HUDEP-2 (cell line): Measurements from ENCODE around the gene DDIAS.
"Not testable (repeated sequence)": the region's sequence is repeated elsewhere in the genome, so short reads cannot be mapped to it uniquely, and the experiment has no call there.

ENCODE experiments used
- DNase-seq, 76 experiments: peaks; one replicate each; lab custom pipeline; 2025; ENCODE audit not compliant: unreplicated experiment in 76 of 76; lab: John Stamatoyannopoulos, UW

DDIAS gene

GRCh38 chr11:82889133-82890001 lies 12.2 kb upstream of the DDIAS start:
- no peak for DNase-seq

DNA sequence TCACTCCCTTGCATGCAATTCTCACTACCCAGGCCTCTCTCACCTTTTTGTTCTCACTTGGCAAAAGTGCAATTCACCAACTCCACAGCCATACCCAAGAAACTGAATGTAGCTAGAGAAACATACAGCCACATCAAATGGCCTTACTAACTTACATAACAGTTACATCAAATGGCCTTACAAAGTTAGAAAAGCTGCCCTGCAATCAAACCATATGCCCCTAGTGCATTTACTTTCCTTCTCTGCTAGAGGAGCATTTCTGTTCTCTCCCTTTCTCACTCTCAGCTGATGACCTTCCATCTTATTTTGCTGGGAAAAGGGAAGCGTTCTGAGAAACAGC lies 11.6 kb upstream of the DDIAS start:
- DNase-seq: no peak

- no peak for DNase-seq
Observed at GRCh38 chr11:82890936-82891335, 10.6 kb upstream of the DDIAS start.

DNA sequence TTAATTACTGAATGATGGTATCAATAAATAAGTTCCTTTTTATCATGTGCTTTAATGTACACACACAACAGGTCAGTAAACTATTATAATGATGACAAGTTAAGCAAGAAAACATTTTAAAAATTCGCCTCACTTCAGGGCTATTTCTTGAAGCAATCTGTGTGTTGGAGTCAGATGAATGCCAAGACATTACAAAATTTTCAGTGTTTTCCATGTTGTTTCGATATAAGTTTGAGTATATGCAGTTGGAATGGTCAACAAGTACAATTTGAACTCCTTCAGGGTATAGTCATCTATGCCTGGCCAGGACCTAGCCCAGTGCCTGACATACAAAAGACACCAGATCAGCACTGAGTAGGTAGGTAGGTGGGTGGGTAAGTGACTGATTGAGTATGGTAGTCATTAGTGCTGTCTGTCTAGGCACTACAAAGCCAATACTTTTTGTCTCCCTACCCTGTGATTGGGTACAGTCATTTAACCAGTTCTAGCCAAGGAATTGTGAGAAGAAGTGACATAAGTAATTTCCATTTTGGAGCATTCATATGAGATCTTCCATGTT lies 8.8 kb upstream of the DDIAS start:
- no peak for DNase-seq

DNA sequence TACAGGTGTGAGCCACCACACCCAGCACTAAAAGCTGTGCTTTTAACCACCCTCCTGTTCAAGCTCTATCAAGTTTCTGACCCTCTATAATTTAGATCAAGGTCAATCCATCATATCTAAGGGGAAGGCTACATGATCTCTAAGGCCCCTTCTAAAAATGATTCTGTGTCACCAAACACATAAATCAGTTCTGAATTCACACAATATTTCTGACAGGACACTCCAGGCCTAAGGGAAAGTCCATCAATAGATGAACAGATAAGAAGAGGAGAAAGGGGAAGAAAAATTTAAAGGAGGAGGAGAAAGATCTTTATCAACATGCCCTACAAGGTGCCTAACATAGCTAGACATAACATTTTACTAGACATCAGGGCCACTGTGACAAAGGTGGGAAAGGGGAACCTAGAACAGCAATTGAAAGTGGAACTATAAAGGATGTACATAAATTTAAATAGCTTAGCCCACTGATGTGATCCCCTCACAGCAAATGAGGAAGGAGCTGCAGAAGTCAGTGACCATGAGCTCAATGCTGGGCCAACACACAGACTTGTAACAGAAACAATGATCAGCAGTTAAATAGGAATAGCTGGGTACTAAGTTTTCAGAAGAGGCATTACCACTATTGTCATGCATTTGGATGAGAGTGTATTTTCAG lies 6.0 kb upstream of the DDIAS start:
- no peak for DNase-seq

DNA sequence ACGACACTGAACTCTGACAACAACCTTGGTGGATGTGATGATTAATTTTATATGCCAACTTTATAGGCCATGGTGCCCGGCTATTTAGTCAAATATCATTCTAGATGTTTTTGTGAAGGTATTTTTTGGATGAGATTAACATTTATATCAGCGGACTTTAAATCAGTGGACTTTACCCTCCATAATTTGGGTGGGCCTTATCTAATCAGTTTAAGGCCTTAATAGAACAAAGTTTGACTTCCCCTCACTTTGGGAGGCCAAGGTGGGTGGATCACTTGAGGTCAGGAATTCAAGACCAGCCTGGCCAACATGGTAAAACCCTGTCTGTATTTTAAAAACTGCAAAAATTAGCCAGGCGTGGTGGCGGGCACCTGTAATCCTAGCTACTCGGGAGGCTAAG lies 5.4 kb upstream of the DDIAS start:
- DNase-seq: no peak

DNA sequence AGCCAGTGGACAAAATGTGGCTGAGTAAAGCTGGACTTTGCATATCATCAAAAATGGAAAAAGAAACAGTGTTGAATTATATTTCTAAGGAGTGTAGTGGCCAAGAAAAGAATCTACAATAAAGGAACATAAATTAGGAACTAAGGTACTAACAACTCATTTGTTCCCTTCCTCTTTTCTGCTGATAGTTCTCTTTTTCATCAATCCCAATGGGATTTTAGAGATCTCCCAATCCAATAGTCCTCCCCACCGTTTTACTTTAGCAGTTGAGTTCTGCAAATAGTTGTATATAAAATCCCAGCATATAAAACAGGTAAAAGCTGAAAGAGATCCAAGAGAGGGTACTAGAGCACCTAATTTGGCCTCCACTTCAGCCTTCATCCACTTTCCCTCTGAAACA lies 3.3 kb upstream of the DDIAS start:
- DNase-seq: no peak

DNA sequence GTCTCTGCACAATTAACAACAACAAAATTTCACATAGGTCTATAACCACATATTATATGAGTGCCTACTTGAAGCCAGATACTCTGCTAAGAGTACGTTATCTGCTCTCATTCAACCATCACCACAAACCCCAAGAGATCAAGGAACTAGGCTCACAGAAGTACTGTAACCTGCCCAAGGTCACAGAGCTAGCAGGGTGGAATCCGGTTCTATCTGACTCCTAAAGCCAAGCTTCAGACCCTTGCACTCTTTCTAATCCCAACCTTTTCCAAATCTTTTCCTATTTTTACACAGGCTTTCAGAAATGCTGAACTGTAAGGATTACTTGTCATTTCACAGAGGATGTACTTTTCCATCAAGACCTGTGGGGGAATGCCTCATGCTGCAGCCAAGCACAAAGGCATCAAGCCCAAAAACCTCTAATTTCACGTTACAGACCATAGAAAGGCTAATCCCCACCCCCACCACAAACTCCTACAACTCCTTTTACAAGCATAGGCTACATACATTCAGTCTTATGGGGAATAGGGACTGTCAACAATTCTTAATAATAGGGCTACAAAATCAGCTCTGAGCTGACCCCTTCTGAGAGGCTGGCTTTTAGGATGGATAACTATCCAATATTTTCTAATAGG lies 2.2 kb upstream of the DDIAS start:
- peak in 10 of 76 experiments; percentile 2 to 32 (median 18) for DNase-seq

- DNase-seq: no peak
Observed at GRCh38 chr11:82899957-82900276, 1.6 kb upstream of the DDIAS start.

DNA sequence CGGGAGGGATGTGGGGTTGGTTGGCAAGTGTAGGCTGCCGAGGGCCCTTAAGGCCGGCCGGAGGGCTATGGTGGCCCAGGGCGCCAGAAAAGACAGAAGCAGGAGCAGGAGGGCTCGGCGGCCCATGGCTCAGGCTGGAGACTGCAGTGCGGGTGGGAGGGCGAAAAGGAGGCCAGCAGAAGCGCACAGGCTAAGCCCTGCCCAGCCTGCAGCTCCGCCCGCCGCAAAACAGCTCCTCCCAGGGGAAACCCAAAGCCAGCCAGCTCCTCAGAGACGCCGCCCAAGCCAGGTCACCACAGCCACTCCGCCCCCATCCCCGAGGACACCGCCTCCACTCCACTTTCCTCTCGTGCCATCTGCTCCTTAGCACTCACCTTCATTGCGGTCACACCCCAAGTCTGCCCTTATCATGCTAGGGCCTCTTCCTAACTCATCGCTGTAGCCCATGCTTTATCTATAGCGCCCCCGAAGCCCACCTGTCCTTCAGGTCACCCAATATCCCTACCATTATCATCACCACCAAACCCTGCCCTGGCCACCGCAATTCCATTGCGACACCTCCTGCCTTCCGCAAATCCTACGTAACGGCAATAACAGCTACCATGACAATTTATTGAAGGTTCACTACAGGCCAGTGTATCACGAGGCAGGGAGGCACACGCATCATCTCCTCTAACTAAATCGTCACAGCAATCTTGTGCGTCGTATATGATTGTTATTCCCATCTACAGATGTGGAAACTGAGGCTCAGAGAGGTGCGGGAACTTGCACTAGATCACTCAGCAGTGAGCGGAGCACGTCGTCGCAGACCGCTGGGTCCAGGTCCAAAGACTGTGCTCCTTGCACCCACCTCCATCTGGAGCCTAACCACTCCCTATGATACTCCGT lies 1.0 kb upstream of the DDIAS start, which contains the start of gene PRCP:
Gene PRCP, minus strand, starts transcription at position 154 of the 888 bp plus-strand sequence. Its CDS starts 28 bp downstream, at position 126.
- DNase-seq: peak in 75 of 76 experiments; percentile 5 to 95 (median 89)

GRCh38 chr11:82901922-82902485 lies 468 bp downstream of the DDIAS start:
- DNase-seq: peak in 3 of 76 experiments; percentile 1

GRCh38 chr11:82902880-82903279 lies 1.3 kb downstream of the DDIAS start:
- DNase-seq: no peak

GRCh38 chr11:82903843-82904586 lies 2.5 kb downstream of the DDIAS start:
- DNase-seq: no peak

GRCh38 chr11:82906236-82906635 lies 4.7 kb downstream of the DDIAS start:
- peak in 3 of 76 experiments; percentile 2 to 11 (median 5) for DNase-seq

DNA sequence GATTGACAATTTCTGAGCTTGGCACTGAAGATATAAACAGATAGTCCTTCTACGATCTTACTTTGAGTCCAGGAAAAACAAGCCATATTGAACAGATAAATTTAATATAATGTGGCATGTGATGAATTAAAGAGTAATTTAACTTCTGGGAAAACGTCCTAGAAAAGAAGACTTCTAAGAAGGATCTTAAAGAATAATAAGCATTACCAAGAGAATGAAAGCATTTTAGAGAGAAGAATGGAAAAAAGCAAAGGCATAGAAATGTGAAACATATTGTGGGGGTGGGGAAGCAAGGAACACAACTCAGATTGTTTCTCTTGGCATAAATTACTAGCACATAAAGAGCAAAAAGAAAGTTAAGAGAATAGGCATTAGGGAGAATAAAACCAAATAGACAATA lies 5.4 kb downstream of the DDIAS start:
- DNase-seq: no peak

- no peak for DNase-seq
Observed at GRCh38 chr11:82907371-82907770, 5.8 kb downstream of the DDIAS start.

DNA sequence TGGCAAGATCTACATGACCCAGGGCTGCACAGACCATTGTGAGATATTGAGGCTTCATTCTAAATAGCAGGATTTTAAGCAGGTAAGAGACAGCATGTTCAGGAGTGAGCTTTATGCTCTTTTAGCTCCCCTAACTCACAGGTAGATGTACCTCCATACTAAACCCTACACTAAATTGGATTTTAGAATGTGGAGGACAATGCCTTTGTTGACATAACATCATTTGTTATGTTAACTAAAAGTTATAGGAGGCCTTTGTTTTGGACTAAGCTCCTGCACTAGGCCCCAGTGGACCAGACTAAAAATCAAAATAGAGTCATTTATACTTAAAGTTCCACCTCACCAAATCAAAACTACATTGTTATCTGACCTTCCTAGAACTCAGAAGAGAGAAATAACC lies 6.8 kb downstream of the DDIAS start:
- no peak for DNase-seq

DNA sequence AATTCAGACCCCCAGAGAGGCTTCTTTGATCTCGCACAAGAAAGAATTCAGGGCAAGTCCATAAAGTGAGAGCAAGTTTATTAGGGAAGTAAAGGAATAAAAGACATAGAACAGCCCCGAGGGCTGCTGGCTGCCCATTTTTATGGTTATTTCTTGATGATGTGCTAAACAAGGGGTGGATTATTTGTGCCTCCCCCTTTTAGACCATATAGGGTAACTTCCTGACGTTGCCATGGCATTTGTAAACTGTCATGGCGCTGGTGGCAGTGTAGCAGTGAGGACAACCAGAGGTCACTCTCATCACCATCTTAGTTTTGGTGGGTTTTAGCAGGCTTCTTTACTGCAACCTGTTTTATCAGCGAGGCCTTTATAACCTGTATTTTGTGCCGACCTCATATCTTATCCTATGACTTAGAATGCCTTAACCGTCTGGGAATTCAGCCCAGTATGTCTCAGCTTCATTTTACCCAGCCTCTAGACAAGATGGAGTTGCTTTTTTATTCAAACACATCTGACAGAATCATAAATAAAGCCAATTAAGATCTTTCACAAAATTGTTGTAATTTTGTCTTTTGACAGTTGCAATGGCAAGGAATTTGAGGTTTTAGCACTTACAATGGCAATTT lies 7.6 kb downstream of the DDIAS start:
- no peak for DNase-seq

- not testable (repeated sequence) for DNase-seq
Observed at GRCh38 chr11:82919786-82920185, 18.2 kb downstream of the DDIAS start.
